H1 (cell line): ENCODE measurements around the gene CHEK2. TPM values are rescaled to one million over a fixed set of nuclear protein-coding genes. Genes with fewer than 3 reads are reported as not detected.

Source experiments
- CTCF ChIA-PET: fragments of 300-600 bp; sonication (Branson Sonifier 250); formaldehyde crosslinking; loops from one replicate; lab custom pipeline; 2021; ENCODE audit not compliant: partially characterized antibody; lab: Charles Lee
- POLR2A ChIA-PET: fragments of 300-600 bp; sonication (Branson Sonifier 250); formaldehyde crosslinking; loops from one replicate; lab custom pipeline; 2021; ENCODE audit warnings: inconsistent platforms; ENCODE audit not compliant: partially characterized antibody; lab: Charles Lee
- DNase-seq, 2 experiments: peaks; one replicate each; pipeline versions ENCODE4 v3.0.0 to v3.0.0-alpha.2; 2010 to 2022; ENCODE audit warnings: low spot score in 2 of 2, low read depth in 1 of 2, mixed read lengths in 1 of 2
- FAIRE-seq: peaks from 2 replicates; lab custom pipeline; 2011; peaks lifted over from hg19 to GRCh38; lab: Jason Lieb, UNC
- H2AFZ ChIP-seq: 2 replicates; pipeline ENCODE4 v1.8.1; 2012; ENCODE audit warnings: low read length, inconsistent platforms
- H2AK5ac ChIP-seq: 2 replicates; pipeline ENCODE4 v1.6.1; 2013; ENCODE audit warnings: low read depth, low read length
- H2BK120ac ChIP-seq: replicated peaks from 2 replicates; pipeline ENCODE3; 2013; ENCODE audit warnings: low read depth, low read length, inconsistent platforms
- H2BK12ac ChIP-seq: 2 replicates; pipeline ENCODE4 v1.6.1; 2013; ENCODE audit warnings: low read depth, low read length
- H2BK15ac ChIP-seq: 2 replicates; pipeline ENCODE4 v1.6.1; 2013; ENCODE audit warnings: low read length
- H2BK20ac ChIP-seq: 2 replicates; pipeline ENCODE4 v1.6.1; 2013; ENCODE audit warnings: low read length
- H2BK5ac ChIP-seq: 2 replicates; pipeline ENCODE4 v1.6.1; 2013; ENCODE audit warnings: low read depth, low read length
- H3K14ac ChIP-seq: 2 replicates; pipeline ENCODE4 v1.6.1; 2013; ENCODE audit warnings: inconsistent platforms; ENCODE audit not compliant: insufficient read length
- H3K18ac ChIP-seq: 2 replicates; pipeline ENCODE4 v1.6.1; 2013; ENCODE audit warnings: low read length; ENCODE audit errors: extremely low read depth
- H3K23ac ChIP-seq: 2 replicates; pipeline ENCODE4 v1.6.1; 2013; ENCODE audit warnings: inconsistent platforms; ENCODE audit not compliant: insufficient read length
- H3K23me2 ChIP-seq: 2 replicates; pipeline ENCODE4 v1.6.1; 2013; ENCODE audit warnings: low read depth, low read length
- H3K27ac ChIP-seq: 2 replicates; pipeline ENCODE4 v1.6.1; 2011; ENCODE audit warnings: low read depth, low read length, inconsistent platforms
- H3K27me3 ChIP-seq, 4 experiments: replicated peaks in 1 of 4; 1 replicate in 1 of 4; 2 replicates in 3 of 4; pipeline versions ENCODE4 v1.6.1 to v1.8.1; 2011 to 2013; ENCODE audit warnings: low read length in 3 of 4, mild to moderate bottlenecking in 3 of 4, inconsistent platforms in 2 of 4, mixed read lengths in 2 of 4, moderate library complexity in 1 of 4; ENCODE audit not compliant: control insufficient read depth in 3 of 4, insufficient read depth in 3 of 4; ENCODE audit errors: extremely low read depth in 1 of 4
- H3K36me3 ChIP-seq, 4 experiments: 2 replicates each; pipeline versions ENCODE4 v1.6.1 to v1.8.1; 2011 to 2013; ENCODE audit warnings: mild to moderate bottlenecking in 4 of 4, low read length in 3 of 4, moderate library complexity in 2 of 4, control low read depth in 1 of 4, inconsistent platforms in 1 of 4; ENCODE audit not compliant: insufficient read depth in 4 of 4, control insufficient read depth in 2 of 4
- H3K4ac ChIP-seq: replicated peaks from 2 replicates; pipeline ENCODE3; 2013; ENCODE audit warnings: low read length, low read depth, mixed read lengths, inconsistent platforms; ENCODE audit not compliant: insufficient read length
- H3K4me1 ChIP-seq, 4 experiments: replicated peaks in 1 of 4; 1 replicate in 1 of 4; 2 replicates in 3 of 4; pipeline versions ENCODE4 v1.6.1 to v1.8.1; 2011 to 2013; ENCODE audit warnings: low read length in 3 of 4, inconsistent platforms in 2 of 4, mixed read lengths in 1 of 4; ENCODE audit not compliant: insufficient read depth in 4 of 4, control insufficient read depth in 3 of 4
- H3K4me2 ChIP-seq, 2 experiments: 2 replicates each; pipeline versions ENCODE4 v1.6.1 to v1.8.1; 2011 to 2013; ENCODE audit warnings: low read depth in 2 of 2, low read length in 2 of 2, control low read depth in 1 of 2, inconsistent platforms in 1 of 2, mild to moderate bottlenecking in 1 of 2; ENCODE audit not compliant: insufficient read depth in 1 of 2
- H3K4me3 ChIP-seq, 4 experiments: fragments of 200-600, 300-600 bp in 1 of 4; sonication (generic), shearing (Covaris generic), sonication (Bioruptor Twin) in 1 of 4; 2 replicates each; pipeline versions ENCODE4 v1.5.1 to v1.8.1; 2011 to 2016; ENCODE audit warnings: low read length in 4 of 4, low read depth in 3 of 4, control low read depth in 2 of 4, inconsistent platforms in 2 of 4, mild to moderate bottlenecking in 2 of 4, mixed read lengths in 1 of 4, moderate library complexity in 1 of 4; ENCODE audit not compliant: insufficient read depth in 2 of 4; ENCODE audit errors: extremely low read depth in 1 of 4
- H3K56ac ChIP-seq: replicated peaks from 2 replicates; pipeline ENCODE3; 2013; ENCODE audit warnings: low read depth, mild to moderate bottlenecking, mixed read lengths, low read length, inconsistent platforms; ENCODE audit not compliant: insufficient read length
- H3K79me1 ChIP-seq: 2 replicates; pipeline ENCODE4 v1.6.1; 2013; ENCODE audit warnings: low read depth, low read length, control low read depth
- H3K79me2 ChIP-seq, 2 experiments: 2 replicates each; pipeline versions ENCODE4 v1.6.1 to v1.8.1; 2012 to 2013; ENCODE audit warnings: low read length in 2 of 2, mild to moderate bottlenecking in 2 of 2, inconsistent platforms in 1 of 2; ENCODE audit not compliant: insufficient read depth in 2 of 2, control insufficient read depth in 1 of 2
- H3K9ac ChIP-seq, 4 experiments: replicated peaks in 1 of 4; 1 replicate in 1 of 4; 2 replicates in 3 of 4; pipeline versions ENCODE4 v1.6.1 to v1.8.1; 2011 to 2013; ENCODE audit warnings: low read depth in 3 of 4, low read length in 3 of 4, control low read depth in 2 of 4, mild to moderate bottlenecking in 2 of 4, moderate library complexity in 2 of 4, inconsistent platforms in 1 of 4; ENCODE audit errors: extremely low read depth in 1 of 4
- H3K9me3 ChIP-seq, 2 experiments: 2 replicates each; pipeline versions ENCODE4 v1.6.1 to v1.8.1; 2012 to 2013; ENCODE audit warnings: mild to moderate bottlenecking in 2 of 2, moderate library complexity in 2 of 2, control low read depth in 1 of 2, inconsistent platforms in 1 of 2, low read depth in 1 of 2, low read length in 1 of 2, mixed read lengths in 1 of 2; ENCODE audit not compliant: insufficient read depth in 2 of 2
- H4K20me1 ChIP-seq, 2 experiments: replicated peaks in 1 of 2; 2 replicates each; pipeline versions ENCODE3 to v1.8.1; 2011 to 2013; ENCODE audit warnings: inconsistent platforms in 2 of 2, low read length in 2 of 2, mild to moderate bottlenecking in 1 of 2; ENCODE audit not compliant: insufficient read depth in 2 of 2, control insufficient read depth in 1 of 2
- H4K5ac ChIP-seq: 2 replicates; pipeline ENCODE4 v1.6.1; 2013; ENCODE audit warnings: low read length, low read depth, mixed read lengths, inconsistent platforms; ENCODE audit not compliant: insufficient read length
- H4K8ac ChIP-seq: 2 replicates; pipeline ENCODE4 v1.8.0; 2013; ENCODE audit warnings: mild to moderate bottlenecking, moderate library complexity, low read length, inconsistent platforms; ENCODE audit not compliant: insufficient read depth; ENCODE audit errors: extremely low read depth
- H4K91ac ChIP-seq: replicated peaks from 2 replicates; pipeline ENCODE3; 2013; ENCODE audit warnings: low read length, mixed read lengths, inconsistent platforms; ENCODE audit not compliant: insufficient read length
- ASH2L ChIP-seq: fragments of 200-600, 300-600 bp; sonication (generic); IDR thresholded peaks from one replicate; pipeline ENCODE4 v1.7.1; 2017; ENCODE audit warnings: low read length
- BACH1 ChIP-seq: IDR thresholded peaks from 2 replicates; pipeline ENCODE4 v1.6.1; 2012; ENCODE audit warnings: low read length, improper control_type of control experiment
- CBX5 ChIP-seq: fragments of 300-800, 300-1000 bp; sonication (generic); IDR thresholded peaks from 2 replicates; pipeline ENCODE4 v1.7.1; 2016; ENCODE audit warnings: antibody characterized with exemption, low read length, low read depth
- CEBPB ChIP-seq: IDR thresholded peaks from 2 replicates; pipeline ENCODE4 v1.6.1; 2012; ENCODE audit warnings: low read depth, low read length
- CREB1 ChIP-seq: IDR thresholded peaks from 2 replicates; pipeline ENCODE4 v1.6.1; 2012; ENCODE audit warnings: inconsistent platforms
- EGR1 ChIP-seq: IDR thresholded peaks from 2 replicates; pipeline ENCODE4 v1.6.1; 2011; ENCODE audit warnings: low read depth, low read length, borderline replicate concordance
- FOSL1 ChIP-seq: IDR thresholded peaks from 2 replicates; pipeline ENCODE4 v1.6.1; 2011; ENCODE audit warnings: mild to moderate bottlenecking, low read depth, low read length, moderate library complexity; ENCODE audit not compliant: insufficient read depth
- GABPA ChIP-seq: IDR thresholded peaks from 2 replicates; pipeline ENCODE4 v1.6.1; 2011; ENCODE audit warnings: mild to moderate bottlenecking, low read length, moderate library complexity, borderline replicate concordance; ENCODE audit not compliant: insufficient read depth
- POLR2AphosphoS5 ChIP-seq: IDR thresholded peaks from 2 replicates; pipeline ENCODE4 v1.6.1; 2011; ENCODE audit warnings: low read depth, low read length
- RAD21 ChIP-seq, 2 experiments: IDR thresholded peaks in 1 of 2; conservative IDR thresholded peaks in 1 of 2; 2 replicates each; pipeline ENCODE4 v1.6.1; 2011; ENCODE audit warnings: low read depth in 2 of 2, low read length in 2 of 2, improper control_type of control experiment in 1 of 2, inconsistent platforms in 1 of 2, mild to moderate bottlenecking in 1 of 2, moderate library complexity in 1 of 2
- SP2 ChIP-seq: IDR thresholded peaks from 2 replicates; pipeline ENCODE4 v1.6.1; 2012; ENCODE audit warnings: mild to moderate bottlenecking, low read length, inconsistent platforms
- TAF7 ChIP-seq: optimal IDR thresholded peaks from 2 replicates; pipeline ENCODE3; 2011; ENCODE audit warnings: low read depth, mild to moderate bottlenecking, inconsistent platforms, low read length, moderate library complexity, borderline replicate concordance
- TEAD4 ChIP-seq: IDR thresholded peaks from 2 replicates; pipeline ENCODE4 v1.6.1; 2012; ENCODE audit warnings: low read depth, low read length, inconsistent platforms, mixed read lengths
- WGBS, 2 experiments: shearing (Covaris generic) in 1 of 2; methylation state at CpG; one replicate each; pipeline versions ENCODE4 v1.1.6 to v1.1.7; 2013 to 2015; ENCODE audit warnings: low lambda C conversion rate in 2 of 2, mixed read lengths in 2 of 2, inconsistent platforms in 1 of 2, low coverage in 1 of 2, missing lambda C conversion rate in 1 of 2; ENCODE audit not compliant: insufficient replicate concordance in 2 of 2, insufficient coverage in 1 of 2, insufficient read length in 1 of 2; ENCODE audit errors: extremely low coverage in 1 of 2, missing lambda C conversion rate in 1 of 2; 5-methylcytosine and 5-hydroxymethylcytosine counted together
- polyA plus RNA-seq, 7 experiments: library from polyadenylated mRNA; depleted of rRNA in 3 of 7; stranded (reverse) in 5 of 7; unstranded in 2 of 7; fragments of >200 nt in 5 of 7; fragments of 200-250 nt in 2 of 7; gene quantifications; 1 replicate in 5 of 7; 2 replicates in 1 of 7; 4 replicates in 1 of 7; pipeline versions ENCODE4 v1.2.1 to v1.2.3, GENCODE V29; 2011 to 2013; ENCODE audit warnings: missing spikeins in 2 of 7, mixed read lengths in 2 of 7
- total RNA-seq: library from RNA; stranded (reverse); fragmentation: NEBNext Ultra II Directional; extraction: Animal tissue kit (Norgen Biotek cat#: 25700); gene quantifications from 2 replicates; pipeline ENCODE4 v1.2.1, GENCODE V29; 2021

The CHEK2 gene
- total and polyA plus RNA-seq, 2 of the 8 experiments (the other 6 are each of a cell fraction or from before 2014, with no cell fraction given): 74.9 to 89.5 TPM

DNA sequence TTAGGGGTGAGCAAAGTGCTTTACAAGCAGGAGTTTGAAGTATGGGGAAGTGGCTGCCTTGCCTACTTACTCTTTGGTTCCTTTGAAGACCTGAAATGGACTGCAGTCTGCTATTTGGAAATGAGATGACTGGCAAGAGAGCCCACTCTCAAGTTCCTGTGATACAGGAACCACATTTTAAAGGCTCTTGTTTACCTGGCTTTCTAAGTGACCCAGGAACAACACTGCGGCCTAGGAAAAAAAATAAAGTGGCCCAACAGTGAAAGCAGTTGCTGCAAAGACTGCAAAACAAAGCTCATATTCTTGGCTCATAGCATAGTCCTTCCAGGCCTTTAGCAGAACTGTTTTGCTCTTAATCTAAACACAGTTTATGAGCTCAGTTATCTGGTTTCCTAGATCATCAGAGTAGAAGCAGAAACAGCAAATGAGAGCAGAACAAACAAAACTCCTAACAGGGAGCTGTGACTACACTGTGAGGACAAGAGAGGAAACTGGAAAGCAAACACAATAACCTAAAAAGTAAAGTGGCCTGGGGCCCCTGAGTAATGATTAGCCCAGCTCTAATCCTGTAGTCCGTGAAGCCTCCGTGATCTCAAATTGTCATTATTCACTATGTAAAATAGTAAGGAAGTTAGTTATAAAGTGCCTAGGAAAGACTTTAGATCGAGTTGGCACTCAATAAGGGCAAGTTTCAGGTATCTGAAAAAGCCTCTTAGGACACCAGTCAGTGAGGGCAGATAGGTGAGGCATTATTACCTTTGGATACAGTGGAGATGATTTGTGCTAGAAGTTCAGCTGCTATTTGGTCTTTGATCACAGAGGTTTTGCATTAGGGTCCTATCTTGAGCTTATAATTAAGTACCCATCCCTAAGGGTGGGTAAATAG is 42.4 kb upstream of the CHEK2 start:
- H3K23ac ChIP-seq: no peak overlapping the region
- no peak overlapping the region for H4K5ac ChIP-seq
- H3K4ac ChIP-seq: no peak overlapping the region
- FAIRE-seq (no peak), DNase-seq (no peak)
- no peaks in the 10 kb centered on the region for H3K9me3 ChIP-seq
- H2AK5ac ChIP-seq: no peak overlapping the region
- no peak overlapping the region for H3K4me3 ChIP-seq
- no peak overlapping the region for H2BK12ac ChIP-seq
- H3K18ac ChIP-seq: no peak overlapping the region
- no peaks in the 10 kb centered on the region for H3K27me3 ChIP-seq
- no peaks in the 10 kb centered on the region for H3K79me1 ChIP-seq
- H3K27ac ChIP-seq: no peak overlapping the region
- 87% methylated on average over 4 of the region's 4 CpGs; no CpG with 5 or more reads in 1 of the 2 experiments for whole genome bisulfite sequencing, 2 experiments
- POLR2A ChIA-PET: interaction anchor here (1.2 to 8.5 kb wide), 2 partner anchors 11 to 14 kb away, joined by 3 to 100 read pairs; partner anchors contain the start of genes CCDC117 and XBP1
- peaks cover 15 to 55% (median 42%) of the 10 kb centered on the region in 4 experiments for H3K36me3 ChIP-seq
- H3K4me2 ChIP-seq: no peak overlapping the region
- no peak overlapping the region for H3K14ac ChIP-seq
- no peaks in the 10 kb centered on the region for H3K23me2 ChIP-seq
- H4K8ac ChIP-seq: no peak overlapping the region
- H3K4me1 ChIP-seq: no peaks in the 10 kb centered on the region
- H4K20me1 ChIP-seq: peaks cover 2% of the 10 kb centered on the region in 2 experiments
- no peak overlapping the region for H2BK20ac ChIP-seq
- H2AFZ ChIP-seq: no peak overlapping the region
- H2BK15ac ChIP-seq: no peak overlapping the region
- H3K9ac ChIP-seq: no peak overlapping the region
- H2BK5ac ChIP-seq: no peak overlapping the region
- H4K91ac ChIP-seq: no peak overlapping the region
- CTCF ChIA-PET: interaction anchor here (0.8 to 1.8 kb wide), 2 partner anchors 11 to 45 kb away, joined by 3 to 8 read pairs; no protein-coding TSS in a partner anchor
- no peak overlapping the region for H2BK120ac ChIP-seq
- peaks cover 0 to 9% of the 10 kb centered on the region in 2 experiments; a peak in 1 of 4 replicates for H3K79me2 ChIP-seq
- no peak overlapping the region for H3K56ac ChIP-seq
- TF ChIP-seq RAD21 (IDR thresholded peaks at IDR 0.05 in 1 of 2, conservative IDR thresholded peaks at IDR 0.05 in 1 of 2; ENCODE audit: low read depth in 2 of 2, low read length in 2 of 2): no peak
- TF ChIP-seq SP2: no peak
- no peak for TF ChIP-seq TEAD4
- no peak for TF ChIP-seq TAF7
- TF ChIP-seq FOSL1: no peak
- TF ChIP-seq CEBPB: no peak
- TF ChIP-seq ASH2L: no peak
- TF ChIP-seq EGR1: no peak
- TF ChIP-seq CREB1: no peak
- no peak for TF ChIP-seq BACH1
- TF ChIP-seq GABPA: no peak
- no peak for TF ChIP-seq POLR2AphosphoS5
- TF ChIP-seq CBX5: no peak
